Activated CD4-positive, alpha-beta memory T cell treated with anti-CD3 and anti-CD28 coated beads for 36 hours (primary cell): ENCODE data around the gene ZDHHC14. TPM values are rescaled to one million over a fixed set of nuclear protein-coding genes. Genes with fewer than 3 reads are reported as not detected.

ENCODE experiments used
- CTCF ChIA-PET: fragments of 350-600 bp; sonication (Branson Sonifier 250); formaldehyde crosslinking; loops from one replicate; lab custom pipeline; 2021; ENCODE audit warnings: antibody characterized with exemption, inconsistent platforms; lab: Charles Lee
- POLR2A ChIA-PET: fragments of 350-600 bp; sonication (Branson Sonifier 250); formaldehyde crosslinking; loops from one replicate; lab custom pipeline; 2021; ENCODE audit warnings: antibody characterized with exemption; lab: Charles Lee
- DNase-seq: peaks from one replicate; pipeline ENCODE4 v3.0.0-alpha.2; 2020
- H3K27ac Mint-ChIP-seq: one replicate; pipeline ENCODE4 v1.8.0; 2021; ENCODE audit warnings: mixed read lengths
- H3K27me3 Mint-ChIP-seq: one replicate; pipeline ENCODE4 v1.8.0; 2021; ENCODE audit warnings: mixed read lengths
- H3K36me3 Mint-ChIP-seq: one replicate; pipeline ENCODE4 v1.8.0; 2021; ENCODE audit warnings: mixed read lengths
- H3K4me1 Mint-ChIP-seq: one replicate; pipeline ENCODE4 v1.8.0; 2021; ENCODE audit warnings: low read depth, mixed read lengths
- H3K4me3 Mint-ChIP-seq: one replicate; pipeline ENCODE4 v1.8.0; 2021; ENCODE audit warnings: mild to moderate bottlenecking, mixed read lengths
- H3K9me3 Mint-ChIP-seq: one replicate; pipeline ENCODE4 v1.8.0; 2021; ENCODE audit warnings: mixed read lengths
- intact Hi-C: fragments of 100-400 bp; cut with micrococcal nuclease; formaldehyde crosslinking; loops from one replicate; pipeline ENCODE4 v1.15.1; 2023
- total RNA-seq, 2 experiments: library from RNA; stranded (reverse); gene quantifications; one replicate each; pipeline ENCODE4 v1.2.3, GENCODE V29; 2021

Gene ZDHHC14
- total RNA-seq, 2 experiments from 2014 or later = 1.4 to 2.0 TPM

DNA sequence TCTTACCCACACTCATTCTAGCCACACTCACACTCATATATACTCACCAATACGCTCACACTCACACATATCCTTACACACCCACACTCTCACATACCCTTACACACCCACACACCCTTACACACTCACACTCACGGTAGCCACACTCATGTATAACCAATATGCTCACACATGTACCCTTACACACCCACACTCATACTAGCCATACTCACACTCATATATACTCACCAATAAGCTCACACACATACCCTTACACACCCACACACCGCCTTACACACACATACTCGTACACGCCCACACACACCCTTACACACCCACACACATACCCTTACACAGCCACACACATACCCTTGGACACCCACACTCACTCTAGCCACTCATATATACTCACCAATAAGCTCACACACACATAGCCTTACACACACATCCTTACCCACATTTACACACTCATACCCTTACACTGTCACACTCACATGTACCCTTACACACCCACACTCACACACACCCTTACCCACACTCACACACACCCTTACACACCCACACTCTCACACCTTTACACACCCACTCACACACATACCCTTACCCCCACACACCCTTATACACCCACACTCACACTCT lies 249.6 kb downstream of the ZDHHC14 start:
- no peak overlapping the region for H3K4me3 Mint-ChIP-seq
- peaks cover 3% of the 10 kb centered on the region for H3K4me1 Mint-ChIP-seq
- intact Hi-C loops = no loop called here
- no peaks in the 10 kb centered on the region for H3K27me3 Mint-ChIP-seq
- no peaks in the 10 kb centered on the region for H3K9me3 Mint-ChIP-seq
- H3K27ac Mint-ChIP-seq = no peak overlapping the region
- CTCF ChIA-PET = interaction anchor here (0.6 kb wide), 1 partner anchor 13 kb away, joined by 5 read pairs; no protein-coding TSS in a partner anchor
- no peak for DNase-seq
- no peaks in the 10 kb centered on the region for H3K36me3 Mint-ChIP-seq
- POLR2A ChIA-PET = no interaction called here

DNA sequence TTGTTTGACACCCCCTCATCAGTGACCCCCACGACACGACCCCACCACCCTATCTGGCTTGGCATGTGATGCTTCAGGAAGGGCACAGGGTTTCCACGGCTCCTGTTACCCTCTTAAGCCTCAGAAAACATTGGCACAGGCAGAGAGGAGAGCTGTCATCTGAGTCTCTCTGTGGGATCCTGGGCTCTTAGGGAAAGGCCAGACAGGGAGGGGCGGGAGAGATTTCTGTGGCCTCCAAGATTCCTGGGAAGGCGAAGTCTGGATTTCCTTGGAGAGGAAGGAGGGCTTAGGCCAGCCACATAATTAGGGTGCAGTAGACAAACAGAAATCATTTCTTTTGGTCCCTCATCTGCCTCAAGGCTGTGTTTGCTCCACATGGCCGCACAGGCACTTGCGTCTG lies 250.4 kb downstream of the ZDHHC14 start:
- peaks cover 3% of the 10 kb centered on the region for H3K4me1 Mint-ChIP-seq
- no peak overlapping the region for H3K4me3 Mint-ChIP-seq
- CTCF ChIA-PET = no interaction called here
- H3K9me3 Mint-ChIP-seq = no peaks in the 10 kb centered on the region
- no peak for DNase-seq
- intact Hi-C loops = no loop called here
- POLR2A ChIA-PET = no interaction called here
- no peak overlapping the region for H3K27ac Mint-ChIP-seq
- H3K27me3 Mint-ChIP-seq = no peaks in the 10 kb centered on the region
- H3K36me3 Mint-ChIP-seq = no peaks in the 10 kb centered on the region

DNA sequence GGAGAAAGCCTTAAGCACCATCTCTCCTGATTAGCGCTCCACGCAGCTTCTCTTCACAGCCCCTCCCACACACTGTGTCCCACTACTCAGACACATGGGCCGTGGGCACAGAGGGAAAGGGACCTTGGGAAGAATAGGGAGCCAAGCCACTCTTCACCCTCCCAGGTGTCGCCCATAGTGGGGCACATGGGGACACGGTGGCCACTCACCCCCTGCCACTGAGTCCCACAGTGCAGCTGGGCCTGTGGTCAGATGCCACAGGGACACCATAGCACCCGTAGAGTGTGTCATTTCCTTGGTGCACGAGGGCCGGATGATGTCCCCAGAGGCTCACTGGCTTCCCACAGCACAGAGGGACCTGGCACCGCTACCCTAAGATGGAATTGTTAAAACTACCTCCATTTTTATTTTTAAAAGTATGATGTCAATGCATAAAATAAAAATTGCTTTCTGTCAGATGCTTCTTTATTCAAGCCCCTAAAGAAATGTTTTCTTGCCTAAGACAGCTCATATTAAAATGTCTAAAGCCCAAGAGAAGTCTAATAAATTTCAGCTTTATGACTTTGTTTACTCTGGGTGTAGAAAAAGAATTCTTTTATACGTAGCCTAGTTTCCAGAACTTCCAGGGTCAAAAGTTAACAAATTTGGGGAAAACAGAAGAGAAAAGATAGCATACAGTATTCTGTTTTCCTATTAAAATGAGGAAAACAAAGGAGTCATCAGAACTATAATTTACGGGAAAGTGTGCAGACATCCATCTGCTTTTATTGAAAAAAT lies 251.0 kb downstream of the ZDHHC14 start:
- no peak overlapping the region for H3K27ac Mint-ChIP-seq
- H3K36me3 Mint-ChIP-seq = no peaks in the 10 kb centered on the region
- no peaks in the 10 kb centered on the region for H3K27me3 Mint-ChIP-seq
- POLR2A ChIA-PET = no interaction called here
- H3K9me3 Mint-ChIP-seq = no peaks in the 10 kb centered on the region
- H3K4me1 Mint-ChIP-seq = peaks cover 3% of the 10 kb centered on the region
- DNase-seq = no peak
- H3K4me3 Mint-ChIP-seq = no peak overlapping the region
- intact Hi-C loops = no loop called here
- CTCF ChIA-PET = no interaction called here

DNA sequence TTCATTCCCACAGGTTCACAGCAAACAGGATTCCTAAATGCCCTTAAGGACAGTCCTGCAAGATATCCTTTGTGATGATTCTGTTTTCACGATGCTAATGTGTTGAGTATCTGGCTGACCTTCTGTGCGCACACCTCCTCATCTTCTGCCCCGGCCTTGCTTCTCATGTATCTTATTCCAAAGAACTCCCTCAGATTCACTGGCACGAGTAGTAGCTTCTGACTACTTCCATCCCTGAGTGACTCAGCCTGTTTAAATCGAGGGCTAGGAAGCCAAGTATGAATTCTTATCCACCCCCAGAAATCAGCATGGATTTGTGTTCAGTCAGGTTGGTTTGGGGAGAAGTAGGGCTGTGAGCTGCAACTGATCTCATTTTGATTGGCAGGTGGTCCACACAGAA lies 251.8 kb downstream of the ZDHHC14 start:
- Mint-ChIP-seq H3K4me1 (peaks cover 3% of the 10 kb centered on the region), H3K36me3 (no peaks in the 10 kb centered on the region), H3K27me3 (no peaks in the 10 kb centered on the region), H3K4me3 (no peak overlapping the region), H3K27ac (no peak overlapping the region), H3K9me3 (no peaks in the 10 kb centered on the region)
- intact Hi-C loops = no loop called here
- DNase-seq = no peak
- POLR2A ChIA-PET = no interaction called here
- CTCF ChIA-PET = no interaction called here

DNA sequence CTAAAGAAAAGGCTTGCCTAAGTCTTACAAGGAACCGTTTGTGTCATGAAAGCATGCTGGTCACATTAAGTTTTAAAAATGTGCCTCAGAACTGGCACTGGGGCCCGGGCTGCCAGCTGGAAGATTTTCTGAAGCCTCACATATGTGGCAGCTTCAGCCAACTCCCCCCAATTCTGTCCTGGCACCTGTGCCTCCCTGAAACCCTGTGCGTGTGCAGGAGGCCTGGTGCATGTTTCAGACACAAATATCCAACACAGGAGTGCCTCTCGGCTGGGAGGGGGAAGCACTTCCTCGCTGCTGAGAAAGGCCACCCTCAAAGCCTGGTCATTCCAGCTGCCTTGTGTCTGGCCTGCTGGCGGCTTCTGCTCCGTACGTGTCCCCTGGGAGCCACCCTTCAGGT lies 253.6 kb downstream of the ZDHHC14 start:
- DNase-seq = no peak
- POLR2A ChIA-PET = no interaction called here
- no peak overlapping the region for H3K27ac Mint-ChIP-seq

DNA sequence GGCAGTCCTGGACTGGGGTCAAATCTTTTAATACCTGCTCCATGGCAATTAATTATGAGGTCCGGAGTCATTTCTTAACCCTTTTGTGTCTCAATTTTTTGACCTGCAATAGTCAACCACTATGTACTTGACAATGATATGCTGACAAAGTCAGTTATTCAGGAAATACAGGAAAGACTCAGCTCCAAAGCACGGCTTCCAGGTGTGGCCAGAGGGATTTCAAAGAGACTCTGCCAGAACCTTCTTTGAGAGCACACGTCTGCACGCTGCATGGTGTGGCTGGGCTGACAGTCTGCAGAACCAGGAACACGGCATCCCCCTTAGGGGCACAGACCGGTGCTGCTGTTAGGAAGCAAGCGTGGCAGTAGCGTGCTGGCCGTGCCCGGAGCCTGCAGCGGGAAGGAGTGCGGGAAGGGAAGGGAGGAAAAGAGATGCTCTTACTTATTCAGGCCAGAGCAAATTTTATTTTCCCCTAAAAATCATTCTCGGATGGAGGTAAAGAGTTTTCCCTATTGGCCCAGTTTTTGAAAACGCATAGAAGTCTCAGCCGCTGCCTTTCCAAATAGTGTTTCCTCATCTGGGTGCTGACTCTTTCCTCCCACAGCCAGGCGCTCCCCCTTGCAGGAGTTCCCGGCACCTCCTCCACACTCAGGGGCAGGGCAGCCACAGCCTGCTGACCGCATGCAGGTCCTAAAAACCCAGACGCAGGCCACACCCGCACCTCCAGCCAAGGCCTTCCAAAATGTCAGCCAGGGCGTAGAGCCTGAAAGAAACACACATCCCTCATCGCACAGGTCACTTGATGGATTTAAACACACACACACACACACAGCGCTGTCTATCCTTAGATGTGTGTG lies 254.6 kb downstream of the ZDHHC14 start:
- ChIA-PET CTCF (no interaction called here), POLR2A (no interaction called here)
- H3K36me3 Mint-ChIP-seq = no peaks in the 10 kb centered on the region
- DNase-seq = no peak
- intact Hi-C loops = no loop called here
- H3K27ac Mint-ChIP-seq = no peak overlapping the region
- no peaks in the 10 kb centered on the region for H3K9me3 Mint-ChIP-seq
- no peaks in the 10 kb centered on the region for H3K27me3 Mint-ChIP-seq
- peaks cover 6% of the 10 kb centered on the region for H3K4me1 Mint-ChIP-seq
- H3K4me3 Mint-ChIP-seq = no peak overlapping the region

More for the DNA sequence above, 253.6 kb downstream of the ZDHHC14 start:
- Mint-ChIP-seq H3K4me1 (peaks cover 2% of the 10 kb centered on the region), H3K9me3 (no peaks in the 10 kb centered on the region), H3K36me3 (no peaks in the 10 kb centered on the region), H3K27me3 (no peaks in the 10 kb centered on the region), H3K4me3 (no peak overlapping the region)
- intact Hi-C loops = no loop called here
- CTCF ChIA-PET = no interaction called here

DNA sequence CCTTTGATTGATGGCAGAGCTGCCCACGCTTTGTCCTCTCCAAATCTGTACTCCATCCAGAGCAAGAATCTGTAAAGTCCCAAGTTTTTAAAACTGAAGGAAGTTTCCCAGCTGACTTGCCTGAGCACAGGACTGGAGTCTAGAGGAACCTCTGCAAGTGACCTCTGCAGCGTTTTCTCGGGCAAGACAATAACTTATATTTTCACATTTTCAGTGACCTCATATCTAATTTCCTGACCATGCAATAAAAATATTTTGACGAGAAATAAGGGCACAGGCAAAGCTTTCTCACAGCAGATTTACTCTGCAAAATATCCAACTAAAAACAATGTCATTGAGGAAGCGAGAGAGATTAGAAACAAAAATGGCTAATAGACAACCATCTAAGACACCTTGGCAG lies 256.5 kb downstream of the ZDHHC14 start:
- no peaks in the 10 kb centered on the region for H3K9me3 Mint-ChIP-seq
- intact Hi-C loops = no loop called here
- POLR2A ChIA-PET = no interaction called here
- no peaks in the 10 kb centered on the region for H3K36me3 Mint-ChIP-seq
- H3K27ac Mint-ChIP-seq = no peak overlapping the region
- CTCF ChIA-PET = interaction anchor here (0.6 kb wide), 1 partner anchor 251 kb away, joined by 3 read pairs; no protein-coding TSS in a partner anchor
- peaks cover 6% of the 10 kb centered on the region for H3K4me1 Mint-ChIP-seq
- H3K4me3 Mint-ChIP-seq = no peak overlapping the region
- DNase-seq = no peak
- no peaks in the 10 kb centered on the region for H3K27me3 Mint-ChIP-seq

DNA sequence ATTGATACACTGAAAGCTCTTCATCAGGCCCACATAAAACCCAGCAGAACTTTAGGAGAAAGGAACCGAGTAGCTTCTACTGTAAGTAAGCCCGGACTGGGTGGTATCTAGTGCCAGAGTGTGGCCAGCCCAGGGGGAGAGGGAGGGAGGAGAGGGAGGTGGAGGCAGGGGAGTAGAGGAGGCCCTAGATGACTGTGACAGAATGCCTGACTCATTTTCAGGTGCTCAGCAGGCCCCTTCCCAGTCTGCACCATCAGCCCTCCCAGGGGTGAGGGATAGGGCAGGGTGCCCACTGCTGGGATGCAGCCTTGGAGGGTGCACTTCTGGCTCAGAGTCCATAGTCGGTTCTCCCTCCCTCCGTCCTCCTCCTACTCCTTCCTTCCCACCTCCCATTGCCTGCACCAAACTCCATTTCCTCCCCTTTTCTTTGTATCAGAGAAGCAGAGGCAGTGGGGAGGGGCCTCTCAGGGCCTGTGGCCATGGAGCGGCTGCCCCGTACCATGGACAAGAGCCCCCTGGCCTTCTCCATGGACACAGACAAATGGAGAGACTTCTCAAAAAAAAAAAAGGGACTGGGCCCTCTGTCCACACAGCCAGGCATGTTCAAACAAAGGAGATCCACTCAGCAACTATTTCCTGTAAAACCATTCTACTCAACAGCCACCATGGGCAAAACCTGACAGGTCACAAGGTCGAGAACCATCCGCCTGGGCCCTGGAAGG lies 257.1 kb downstream of the ZDHHC14 start:
- POLR2A ChIA-PET = no interaction called here
- Mint-ChIP-seq H3K9me3 (no peaks in the 10 kb centered on the region), H3K4me1 (peaks cover 6% of the 10 kb centered on the region), H3K27me3 (no peaks in the 10 kb centered on the region), H3K27ac (no peak overlapping the region), H3K36me3 (no peaks in the 10 kb centered on the region), H3K4me3 (no peak overlapping the region)
- DNase-seq = no peak
- intact Hi-C loops = no loop called here
- CTCF ChIA-PET = interaction anchor here (0.6 kb wide), 1 partner anchor 251 kb away, joined by 3 read pairs; no protein-coding TSS in a partner anchor

DNA sequence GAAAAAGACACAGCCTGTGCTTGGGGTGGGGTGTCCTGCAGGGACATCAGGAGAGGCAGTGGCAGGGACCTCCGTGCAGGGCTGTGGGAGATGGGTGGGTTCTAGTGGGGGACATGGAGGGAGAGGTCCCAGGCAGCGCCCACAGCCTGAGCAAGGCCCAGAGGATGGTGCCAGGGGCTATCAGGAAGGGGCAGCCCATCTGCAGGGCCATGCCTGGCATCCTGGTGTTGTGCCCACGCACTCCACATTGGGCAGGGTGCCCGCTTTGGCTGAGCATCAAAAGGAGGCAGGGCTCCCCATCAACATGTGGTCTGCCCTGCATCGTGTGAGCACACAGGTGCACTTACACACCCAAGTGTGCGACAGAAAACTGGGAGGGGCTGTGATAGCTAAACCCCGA lies 257.8 kb downstream of the ZDHHC14 start:
- H3K9me3 Mint-ChIP-seq = no peaks in the 10 kb centered on the region
- intact Hi-C loops = no loop called here
- CTCF ChIA-PET = no interaction called here
- DNase-seq = no peak
- POLR2A ChIA-PET = no interaction called here
- no peaks in the 10 kb centered on the region for H3K27me3 Mint-ChIP-seq
- H3K4me3 Mint-ChIP-seq = no peak overlapping the region
- H3K36me3 Mint-ChIP-seq = no peaks in the 10 kb centered on the region
- peaks cover 6% of the 10 kb centered on the region for H3K4me1 Mint-ChIP-seq
- no peak overlapping the region for H3K27ac Mint-ChIP-seq

DNA sequence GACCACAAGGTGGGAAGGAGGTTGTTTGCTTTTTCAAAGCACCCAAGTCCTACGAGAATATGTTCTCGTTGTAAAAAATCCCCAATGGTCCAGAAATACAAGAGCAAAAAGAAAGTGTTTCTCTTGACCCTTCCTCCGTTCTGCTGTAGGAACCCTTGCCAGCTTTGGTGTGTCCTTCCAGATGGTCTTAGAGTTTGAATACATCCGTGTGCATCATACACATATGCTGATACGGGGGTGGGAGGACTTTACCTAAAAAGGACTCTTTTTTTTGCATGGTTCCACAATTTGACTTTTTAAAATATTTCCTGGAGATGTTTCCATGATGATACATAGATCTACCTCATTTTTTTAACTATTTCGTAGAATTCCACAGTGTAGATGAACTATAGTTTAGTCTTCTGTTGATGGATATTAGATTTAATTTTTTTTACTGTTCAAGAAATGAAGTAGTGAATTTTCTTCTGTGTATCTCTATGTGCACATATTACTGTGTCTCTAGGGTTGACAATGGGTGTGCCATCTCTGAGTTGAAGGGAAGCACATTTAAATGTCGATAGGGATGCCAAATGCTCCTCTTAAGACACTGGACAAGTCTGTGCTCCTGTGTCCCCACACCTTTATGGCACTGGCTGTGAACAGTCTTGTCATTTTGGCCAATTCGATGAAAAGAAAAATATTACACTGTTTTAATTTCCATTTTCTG lies 259.9 kb downstream of the ZDHHC14 start:
- POLR2A ChIA-PET = no interaction called here
- intact Hi-C loops = no loop called here
- Mint-ChIP-seq H3K27ac (no peak overlapping the region), H3K4me1 (peaks cover 6% of the 10 kb centered on the region), H3K9me3 (no peaks in the 10 kb centered on the region), H3K36me3 (no peaks in the 10 kb centered on the region), H3K4me3 (no peak overlapping the region), H3K27me3 (no peaks in the 10 kb centered on the region)
- no peak for DNase-seq
- CTCF ChIA-PET = no interaction called here

DNA sequence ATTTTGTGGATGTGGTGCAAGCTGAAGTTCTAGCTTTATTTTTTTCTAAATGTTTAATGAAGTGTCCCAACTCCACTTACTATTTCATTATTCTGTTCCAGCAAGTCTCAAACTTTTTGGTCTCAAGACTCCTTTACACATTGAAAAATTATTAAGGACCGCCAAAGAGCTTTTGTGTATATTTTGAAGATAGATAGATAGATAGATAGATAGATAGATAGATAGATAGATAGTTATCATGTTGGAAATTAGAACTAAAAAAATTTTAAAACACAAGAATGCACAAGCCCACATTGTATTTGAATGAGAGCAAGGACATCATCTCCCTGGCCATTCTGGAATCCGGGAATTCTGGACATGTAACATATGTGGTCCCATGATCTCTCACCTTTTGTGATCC lies 260.8 kb downstream of the ZDHHC14 start:
- no peak overlapping the region for H3K27ac Mint-ChIP-seq
- H3K9me3 Mint-ChIP-seq = no peaks in the 10 kb centered on the region
- DNase-seq = no peak
- H3K4me1 Mint-ChIP-seq = peaks cover 6% of the 10 kb centered on the region
- ChIA-PET POLR2A (no interaction called here), CTCF (interaction anchor here (0.7 kb wide), 1 partner anchor 430 kb away, joined by 4 read pairs; no protein-coding TSS in a partner anchor)
- intact Hi-C loops = no loop called here
- no peak overlapping the region for H3K4me3 Mint-ChIP-seq
- H3K36me3 Mint-ChIP-seq = no peaks in the 10 kb centered on the region
- H3K27me3 Mint-ChIP-seq = no peaks in the 10 kb centered on the region
